ENCODE data around the gene GNG11. TPM values are rescaled to one million over a fixed set of nuclear protein-coding genes. Genes with fewer than 3 reads are reported as not detected.

Gene GNG11
- total and polyA plus RNA-seq, 2 donors (not counting 1 experiment from before 2014, with no cell fraction given): 27.2 to 46.1 TPM

- no peak overlapping the region for H3K27ac ChIP-seq (ENCODE audit: insufficient read depth, low read length)
- DNase-seq (ENCODE audit: low read depth in 2 of 2): peak in 1 of 2 donors; percentile 31
- H3K36me3 ChIP-seq (ENCODE audit: control insufficient read depth, insufficient read depth, low read length): no peaks in the 10 kb centered on the region
- no peaks in the 10 kb centered on the region for H3K27me3 ChIP-seq (ENCODE audit: control insufficient read depth, insufficient read depth, low read length)
- H3K4me1 ChIP-seq (ENCODE audit: control insufficient read depth, extremely low read depth, insufficient read depth, low read length): no peaks in the 10 kb centered on the region
- H3K9ac ChIP-seq (ENCODE audit: insufficient read depth, low read length): no peak overlapping the region
- H4K20me1 ChIP-seq (ENCODE audit: control insufficient read depth, extremely low read depth, insufficient read depth, low read length): no peaks in the 10 kb centered on the region
- H3K79me2 ChIP-seq (ENCODE audit: control insufficient read depth, insufficient read depth, low read length): no peaks in the 10 kb centered on the region
- no peaks in the 10 kb centered on the region for H3K9me3 ChIP-seq (ENCODE audit: control insufficient read depth, insufficient read depth, low read depth, low read length)
- H3K4me2 ChIP-seq (ENCODE audit: extremely low read depth, insufficient read depth, low read length): no peak overlapping the region
- no peak overlapping the region for H3K4me3 ChIP-seq (replicated peaks in 1 of 4; ENCODE audit: control extremely low read depth in 1 of 4, insufficient read depth in 1 of 4, low read depth in 3 of 4, low read length in 4 of 4)
- no peak overlapping the region for H2AFZ ChIP-seq (ENCODE audit: low read length)
- TF ChIP-seq CTCF (conservative IDR thresholded peaks at IDR 0.05 in 1 of 2, IDR thresholded peaks at IDR 0.05 in 1 of 2; ENCODE audit: low read depth in 1 of 2, low read length in 2 of 2) (no peak), EZH2 (IDR thresholded peaks at IDR 0.05; ENCODE audit: low read length, missing control alignments) (no peak)
Measured at GRCh38 chr7:93968911-93969620, 47.5 kb downstream of the GNG11 start.

DNA sequence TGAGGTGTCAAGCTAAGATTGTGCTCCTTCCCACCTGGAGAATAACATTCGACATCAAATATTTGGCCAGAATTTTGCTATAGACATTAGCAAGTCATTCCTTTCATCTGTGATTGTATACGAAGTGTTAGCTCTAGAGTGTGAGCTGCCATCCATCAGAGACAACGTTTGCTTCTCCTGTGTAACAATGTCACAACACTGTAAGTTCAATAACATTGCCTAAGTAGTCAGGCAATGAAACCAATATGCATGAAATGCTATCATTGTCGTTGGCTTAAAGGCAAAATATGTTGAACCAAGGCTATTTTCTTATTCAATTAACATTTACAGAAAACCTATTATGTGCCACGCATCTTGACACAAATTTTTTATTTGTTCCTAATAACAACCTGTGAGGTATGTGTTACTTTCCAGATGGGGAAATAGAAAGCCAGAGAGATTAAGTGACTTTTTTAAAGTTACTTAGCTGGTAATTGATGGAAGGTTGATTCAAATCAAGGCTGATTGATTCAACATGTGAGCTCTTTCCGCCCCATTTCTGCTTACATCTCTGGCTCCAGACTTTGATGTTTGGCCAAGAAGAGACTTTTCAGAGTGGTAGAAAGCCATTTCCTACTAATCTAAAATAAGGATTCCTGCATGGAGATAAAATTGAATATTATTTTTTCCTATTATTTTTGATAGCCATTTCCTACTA is 50.6 kb downstream of the GNG11 start:
- no peaks in the 10 kb centered on the region for H3K27me3 ChIP-seq (ENCODE audit: control insufficient read depth, insufficient read depth, low read length)
- H3K4me2 ChIP-seq (ENCODE audit: extremely low read depth, insufficient read depth, low read length): no peak overlapping the region
- H3K9ac ChIP-seq (ENCODE audit: insufficient read depth, low read length): no peak overlapping the region
- H3K36me3 ChIP-seq (ENCODE audit: control insufficient read depth, insufficient read depth, low read length): no peaks in the 10 kb centered on the region
- H3K79me2 ChIP-seq (ENCODE audit: control insufficient read depth, insufficient read depth, low read length): no peaks in the 10 kb centered on the region
- H3K4me3 ChIP-seq (replicated peaks in 1 of 4; ENCODE audit: control extremely low read depth in 1 of 4, insufficient read depth in 1 of 4, low read depth in 3 of 4, low read length in 4 of 4): no peak overlapping the region
- no peaks in the 10 kb centered on the region for H3K4me1 ChIP-seq (ENCODE audit: control insufficient read depth, extremely low read depth, insufficient read depth, low read length)
- H3K27ac ChIP-seq (ENCODE audit: insufficient read depth, low read length): no peak overlapping the region
- peak overlapping the region; percentile 45 for H2AFZ ChIP-seq (ENCODE audit: low read length)
- no peaks in the 10 kb centered on the region for H4K20me1 ChIP-seq (ENCODE audit: control insufficient read depth, extremely low read depth, insufficient read depth, low read length)
- DNase-seq (ENCODE audit: low read depth in 2 of 2): no peak
- TF ChIP-seq EZH2 (IDR thresholded peaks at IDR 0.05; ENCODE audit: low read length, missing control alignments): no peak
- H3K9me3 ChIP-seq (ENCODE audit: control insufficient read depth, insufficient read depth, low read depth, low read length): no peaks in the 10 kb centered on the region

GRCh38 chr7:93973134-93973533 is 51.6 kb downstream of the GNG11 start:
- Histone ChIP-seq H3K27me3 (ENCODE audit: control insufficient read depth, insufficient read depth, low read length) (no peaks in the 10 kb centered on the region), H3K27ac (ENCODE audit: insufficient read depth, low read length) (peak overlapping the region; percentile 29), H3K79me2 (ENCODE audit: control insufficient read depth, insufficient read depth, low read length) (no peaks in the 10 kb centered on the region), H2AFZ (ENCODE audit: low read length) (no peak overlapping the region), H3K4me2 (ENCODE audit: extremely low read depth, insufficient read depth, low read length) (peak overlapping the region; percentile 17), H3K9ac (ENCODE audit: insufficient read depth, low read length) (no peak overlapping the region), H3K9me3 (ENCODE audit: control insufficient read depth, insufficient read depth, low read depth, low read length) (no peaks in the 10 kb centered on the region), H4K20me1 (ENCODE audit: control insufficient read depth, extremely low read depth, insufficient read depth, low read length) (no peaks in the 10 kb centered on the region), H3K36me3 (ENCODE audit: control insufficient read depth, insufficient read depth, low read length) (no peaks in the 10 kb centered on the region), H3K4me1 (ENCODE audit: control insufficient read depth, extremely low read depth, insufficient read depth, low read length) (no peaks in the 10 kb centered on the region), H3K4me3 (replicated peaks in 1 of 4; ENCODE audit: control extremely low read depth in 1 of 4, insufficient read depth in 1 of 4, low read depth in 3 of 4, low read length in 4 of 4) (no peak overlapping the region)
- peak in 1 of 2 donors; percentile 60 for DNase-seq (ENCODE audit: low read depth in 2 of 2)
- TF ChIP-seq EZH2 (IDR thresholded peaks at IDR 0.05; ENCODE audit: low read length, missing control alignments): no peak
- no peak for TF ChIP-seq CTCF (conservative IDR thresholded peaks at IDR 0.05 in 1 of 2, IDR thresholded peaks at IDR 0.05 in 1 of 2; ENCODE audit: low read depth in 1 of 2, low read length in 2 of 2)
